ENCODE data around the gene ANKFY1.

DNA sequence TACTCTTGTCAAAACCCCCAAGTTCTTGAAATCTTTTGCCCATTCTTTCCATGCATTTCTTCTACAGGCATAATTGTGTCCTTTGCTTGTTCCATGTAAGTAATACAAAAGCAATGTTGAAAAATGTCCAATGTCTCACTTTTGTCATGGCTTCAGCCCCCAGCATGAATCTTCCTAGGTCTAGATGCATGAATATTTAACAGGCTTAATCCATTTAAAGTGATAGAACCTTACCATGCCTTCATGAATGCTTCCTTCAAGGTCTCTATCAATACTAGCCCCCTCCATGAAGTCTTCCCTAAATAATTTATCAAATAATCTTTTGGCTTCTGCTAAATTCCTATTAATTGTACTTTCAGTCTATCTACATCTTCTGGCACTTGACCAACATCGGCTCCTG lies 46.1 kb upstream of the ANKFY1 start:
- TF ChIP-seq, protein P1, sequence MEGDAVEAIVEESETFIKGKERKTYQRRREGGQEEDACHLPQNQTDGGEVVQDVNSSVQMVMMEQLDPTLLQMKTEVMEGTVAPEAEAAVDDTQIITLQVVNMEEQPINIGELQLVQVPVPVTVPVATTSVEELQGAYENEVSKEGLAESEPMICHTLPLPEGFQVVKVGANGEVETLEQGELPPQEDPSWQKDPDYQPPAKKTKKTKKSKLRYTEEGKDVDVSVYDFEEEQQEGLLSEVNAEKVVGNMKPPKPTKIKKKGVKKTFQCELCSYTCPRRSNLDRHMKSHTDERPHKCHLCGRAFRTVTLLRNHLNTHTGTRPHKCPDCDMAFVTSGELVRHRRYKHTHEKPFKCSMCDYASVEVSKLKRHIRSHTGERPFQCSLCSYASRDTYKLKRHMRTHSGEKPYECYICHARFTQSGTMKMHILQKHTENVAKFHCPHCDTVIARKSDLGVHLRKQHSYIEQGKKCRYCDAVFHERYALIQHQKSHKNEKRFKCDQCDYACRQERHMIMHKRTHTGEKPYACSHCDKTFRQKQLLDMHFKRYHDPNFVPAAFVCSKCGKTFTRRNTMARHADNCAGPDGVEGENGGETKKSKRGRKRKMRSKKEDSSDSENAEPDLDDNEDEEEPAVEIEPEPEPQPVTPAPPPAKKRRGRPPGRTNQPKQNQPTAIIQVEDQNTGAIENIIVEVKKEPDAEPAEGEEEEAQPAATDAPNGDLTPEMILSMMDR (IDR thresholded peaks at IDR 0.05): no peak
- no peak for TF ChIP-seq POLR2AphosphoS5 (IDR thresholded peaks at IDR 0.05)
